Endothelial cell of umbilical vein (primary cell): ENCODE data around the gene CYFIP1. TPM values are rescaled to one million over a fixed set of nuclear protein-coding genes. Genes with fewer than 3 reads are reported as not detected.

Experiments
- BruUV-seq: library from RNA; stranded (reverse); fragments of 400-500 nt; replicated peaks from 2 replicates; lab custom pipeline; 2021; lab: Mats Ljungman, UMichigan
- CTCF ChIA-PET: fragments of 300-600, 350-600 bp; sonication (Branson Sonifier 250); formaldehyde crosslinking; loops from one replicate; lab custom pipeline; 2021; ENCODE audit warnings: antibody characterized with exemption, inconsistent platforms; lab: Charles Lee
- POLR2A ChIA-PET: fragments of 300-600, 350-600 bp; sonication (Branson Sonifier 250); formaldehyde crosslinking; loops from one replicate; lab custom pipeline; 2021; ENCODE audit warnings: antibody characterized with exemption, inconsistent platforms; lab: Charles Lee
- DNase-seq: peaks from one replicate; pipeline ENCODE4 v3.0.0-alpha.2; 2011; ENCODE audit warnings: low read depth, low spot score
- FAIRE-seq: peaks from 2 replicates; lab custom pipeline; 2011; peaks lifted over from hg19 to GRCh38; lab: Jason Lieb, UNC
- H2AFZ ChIP-seq: 2 replicates; pipeline ENCODE4 v1.6.0; 2012; ENCODE audit warnings: low read depth, low read length, control low read depth, inconsistent platforms
- H3K27ac ChIP-seq: 2 replicates; pipeline ENCODE4 v1.5.1; 2011; ENCODE audit warnings: low read depth, mild to moderate bottlenecking, control low read depth, low read length, moderate library complexity; ENCODE audit not compliant: insufficient read depth
- H3K27me3 ChIP-seq, 2 experiments: 2 replicates each; pipeline versions ENCODE4 v1.6.0 to v1.6.1; 2011; ENCODE audit warnings: low read length in 2 of 2, mixed read lengths in 1 of 2; ENCODE audit not compliant: control insufficient read depth in 2 of 2, insufficient read depth in 2 of 2
- H3K36me3 ChIP-seq, 2 experiments: 2 replicates in 1 of 2; 3 replicates in 1 of 2; pipeline ENCODE4 v1.5.1; 2011; ENCODE audit warnings: low read length in 2 of 2, mild to moderate bottlenecking in 1 of 2, moderate library complexity in 1 of 2; ENCODE audit not compliant: control insufficient read depth in 2 of 2, insufficient read depth in 2 of 2; ENCODE audit errors: extremely low read depth in 1 of 2
- H3K4me1 ChIP-seq: 3 replicates; pipeline ENCODE4 v1.5.1; 2011; ENCODE audit warnings: mild to moderate bottlenecking, low read length; ENCODE audit not compliant: control insufficient read depth, insufficient read depth; ENCODE audit errors: extremely low read depth
- H3K4me2 ChIP-seq: 2 replicates; pipeline ENCODE4 v1.6.1; 2011; ENCODE audit warnings: low read length, control low read depth, mixed read lengths; ENCODE audit not compliant: insufficient read depth
- H3K4me3 ChIP-seq, 3 experiments: fragments of 200-600 bp in 1 of 3; sonication (generic), shearing (Covaris generic) in 1 of 3; replicated peaks in 1 of 3; 2 replicates each; pipeline ENCODE4 v1.5.1; 2011 to 2016; ENCODE audit warnings: control low read depth in 3 of 3, low read length in 3 of 3, mild to moderate bottlenecking in 2 of 3, inconsistent platforms in 1 of 3, low read depth in 1 of 3, moderate library complexity in 1 of 3; ENCODE audit not compliant: insufficient read depth in 1 of 3
- H3K79me2 ChIP-seq: 2 replicates; pipeline ENCODE4 v1.6.0; 2012; ENCODE audit warnings: low read length, inconsistent platforms; ENCODE audit not compliant: control insufficient read depth, insufficient read depth
- H3K9ac ChIP-seq: replicated peaks from 2 replicates; pipeline ENCODE3; 2011; ENCODE audit warnings: low read length, control low read depth; ENCODE audit not compliant: insufficient read depth; ENCODE audit errors: extremely low read depth
- H3K9me1 ChIP-seq: replicated peaks from 3 replicates; pipeline ENCODE4 v1.6.0; 2011; ENCODE audit warnings: mild to moderate bottlenecking, low read length; ENCODE audit not compliant: control insufficient read depth, insufficient read depth; ENCODE audit errors: extremely low read depth
- H3K9me3 ChIP-seq: replicated peaks from 2 replicates; pipeline ENCODE4 v1.5.1; 2012; ENCODE audit warnings: low read length, inconsistent platforms; ENCODE audit not compliant: control insufficient read depth, insufficient read depth
- H4K20me1 ChIP-seq: replicated peaks from 2 replicates; pipeline ENCODE3; 2011; ENCODE audit warnings: mild to moderate bottlenecking, low read length; ENCODE audit not compliant: control insufficient read depth, insufficient read depth; ENCODE audit errors: extremely low read depth
- CTCF ChIP-seq, 2 donors: IDR thresholded peaks; 1 replicate in 1 of 2; 2 replicates in 1 of 2; pipeline ENCODE4 v1.5.1; 2011; ENCODE audit warnings: low read length in 2 of 2, mild to moderate bottlenecking in 2 of 2, moderate library complexity in 2 of 2, control low read depth in 1 of 2, inconsistent platforms in 1 of 2, low read depth in 1 of 2; ENCODE audit not compliant: insufficient read depth in 1 of 2; ENCODE audit errors: extremely low read depth in 1 of 2
- EZH2 ChIP-seq: IDR thresholded peaks from 2 replicates; pipeline ENCODE4 v1.6.1; 2012; ENCODE audit warnings: borderline replicate concordance, low read depth, mild to moderate bottlenecking, moderate library complexity, low read length, inconsistent platforms; ENCODE audit not compliant: severe bottlenecking
- GATA2 ChIP-seq: IDR thresholded peaks from 2 replicates; pipeline ENCODE4 v1.7.0; 2011; ENCODE audit warnings: low read depth, mild to moderate bottlenecking, moderate library complexity, mixed read lengths, low read length; ENCODE audit not compliant: insufficient read length, insufficient read depth
- JUN ChIP-seq: IDR thresholded peaks from 2 replicates; pipeline ENCODE4 v1.6.1; 2011; ENCODE audit warnings: borderline replicate concordance, low read depth; ENCODE audit not compliant: insufficient read length, insufficient read depth
- MYC ChIP-seq: IDR thresholded peaks from one replicate; pipeline ENCODE4 v1.6.1; 2011; ENCODE audit warnings: mild to moderate bottlenecking, low read depth, low read length
- POLR2A ChIP-seq: IDR thresholded peaks from 2 replicates; pipeline ENCODE4 v1.6.1; 2012; ENCODE audit warnings: low read depth, mild to moderate bottlenecking, control low read depth, low read length
- POLR2AphosphoS5 ChIP-seq: IDR thresholded peaks from 2 replicates; pipeline ENCODE4 v1.6.1; 2012; ENCODE audit warnings: low read depth, mild to moderate bottlenecking, control low read depth, low read length, moderate library complexity; ENCODE audit not compliant: insufficient read depth
- dilution Hi-C: fragments of 300-500 bp; cut with MboI; formaldehyde crosslinking; loops from one replicate; pipeline ENCODE4 v1.15.0; 2019; ENCODE audit warnings: low sequenced_read_pairs; ENCODE audit not compliant: extremely low pct_ligation_motif_present
- intact Hi-C: fragments of 100-400 bp; cut with micrococcal nuclease; formaldehyde crosslinking; loops from one replicate; pipeline ENCODE4 v1.10.0; 2022
- polyA plus RNA-seq, 4 experiments: library from polyadenylated mRNA; depleted of rRNA in 3 of 4; stranded (reverse) in 3 of 4; unstranded in 1 of 4; fragments of >200 nt; gene quantifications; 2 replicates each; pipeline versions ENCODE4 v1.2.1 to v1.2.3, GENCODE V29; 2011 to 2012; ENCODE audit warnings: missing spikeins in 1 of 4
- total RNA-seq: library from RNA; stranded (reverse); gene quantifications from 2 replicates; pipeline ENCODE4 v1.2.3, GENCODE V29; 2021
- TF ChIP-seq, protein P1 (sequence below): IDR thresholded peaks from 2 replicates; pipeline ENCODE4 v1.6.1; 2011; ENCODE audit not compliant: insufficient read depth, insufficient read length

The CYFIP1 gene
- total and polyA plus RNA-seq, 2 donors (not counting 3 experiments of a cell fraction or from before 2014, with no cell fraction given), result 81.4 to 158 TPM

DNA sequence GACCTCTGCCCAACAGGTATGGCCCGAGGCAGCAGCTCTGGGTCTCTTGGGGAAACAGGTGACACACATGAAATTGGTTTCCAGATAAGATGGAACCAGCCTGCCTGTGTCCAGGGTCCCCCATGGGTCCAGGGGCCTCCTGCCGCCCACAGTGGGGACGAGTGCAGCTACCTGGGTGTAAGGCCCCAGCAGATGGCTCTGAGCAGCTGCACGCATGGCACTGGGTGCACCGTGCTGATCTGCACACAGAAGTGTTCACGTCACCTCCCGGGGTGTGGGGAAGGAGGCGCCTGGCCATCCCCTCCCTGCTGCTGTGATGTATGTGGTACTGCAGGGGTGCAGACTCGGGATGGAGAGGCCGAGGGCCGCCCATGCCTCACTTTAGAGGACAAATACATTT, 78.1 kb downstream of the CYFIP1 start:
- intact Hi-C loops, result no loop called here
- Histone ChIP-seq H3K9ac (no peak overlapping the region), H2AFZ (no peak overlapping the region), H3K36me3 (peaks cover 5 to 20% of the 10 kb centered on the region in 2 experiments), H3K4me1 (no peaks in the 10 kb centered on the region), H3K79me2 (no peaks in the 10 kb centered on the region), H3K4me3 (no peak overlapping the region), H3K4me2 (no peak overlapping the region), H3K27ac (no peak overlapping the region), H4K20me1 (no peaks in the 10 kb centered on the region), H3K9me1 (no peaks in the 10 kb centered on the region), H3K27me3 (no peaks in the 10 kb centered on the region), H3K9me3 (no peaks in the 10 kb centered on the region)
- DNase-seq (no peak), FAIRE-seq (no peak)
- ChIA-PET POLR2A (no interaction called here), CTCF (no interaction called here)
- TF ChIP-seq JUN, result no peak
- TF ChIP-seq MYC, result no peak
- no peak for TF ChIP-seq POLR2A
- TF ChIP-seq, protein P1, sequence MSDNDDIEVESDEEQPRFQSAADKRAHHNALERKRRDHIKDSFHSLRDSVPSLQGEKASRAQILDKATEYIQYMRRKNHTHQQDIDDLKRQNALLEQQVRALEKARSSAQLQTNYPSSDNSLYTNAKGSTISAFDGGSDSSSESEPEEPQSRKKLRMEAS, result no peak
- TF ChIP-seq EZH2, result no peak
- BruUV-seq, result no TSS peak
- dilution Hi-C loops, result no loop called here

DNA sequence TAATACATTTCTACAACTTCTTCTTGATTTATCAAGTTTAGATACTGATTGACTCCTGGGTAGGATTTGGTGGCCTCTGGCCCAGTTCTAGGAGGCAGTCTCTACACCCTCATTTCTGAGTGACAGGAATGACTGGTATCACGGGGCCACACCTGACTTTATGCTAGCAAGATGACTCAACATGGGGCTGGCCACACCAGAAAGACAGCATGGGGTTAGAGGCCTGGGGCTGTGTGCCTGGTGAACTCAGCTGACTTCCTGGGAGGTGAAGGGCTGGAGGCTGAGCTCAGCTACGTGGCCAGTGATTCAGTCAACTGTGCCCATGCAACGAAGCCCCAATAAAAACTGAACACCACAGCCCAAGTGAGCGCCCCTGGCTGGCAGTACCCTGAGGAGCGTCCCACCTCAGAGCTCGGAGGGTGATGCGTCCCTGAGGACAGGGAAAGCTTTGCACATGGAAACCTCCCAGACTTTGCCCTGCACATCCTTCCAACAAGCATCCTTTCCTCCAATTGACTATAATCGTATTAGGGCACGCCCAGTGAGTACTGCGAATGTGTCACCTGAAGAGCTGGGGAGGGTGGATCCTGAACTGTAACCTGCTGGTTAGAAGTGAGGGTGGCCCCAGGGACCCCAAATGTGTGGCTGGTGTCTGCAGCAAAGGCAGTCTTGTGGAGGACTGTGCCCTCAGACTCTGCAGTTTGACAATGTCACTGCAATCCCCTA, 84.5 kb downstream of the CYFIP1 start:
- DNase-seq (no peak), FAIRE-seq (no peak)
- Histone ChIP-seq H2AFZ (no peak overlapping the region), H4K20me1 (no peaks in the 10 kb centered on the region), H3K36me3 (peaks cover 3 to 11% of the 10 kb centered on the region in 2 experiments), H3K79me2 (no peaks in the 10 kb centered on the region), H3K4me3 (no peak overlapping the region), H3K9ac (no peak overlapping the region), H3K4me2 (no peak overlapping the region), H3K27me3 (no peaks in the 10 kb centered on the region), H3K27ac (no peak overlapping the region), H3K4me1 (no peaks in the 10 kb centered on the region), H3K9me3 (no peaks in the 10 kb centered on the region), H3K9me1 (no peaks in the 10 kb centered on the region)
- intact Hi-C loops (no loop called here), dilution Hi-C loops (no loop called here)
- POLR2A ChIA-PET, result no interaction called here
- TF ChIP-seq EZH2 (no peak), GATA2 (no peak), POLR2AphosphoS5 (no peak), CTCF (IDR thresholded peaks at IDR 0.05; ENCODE audit: extremely low read depth in 1 of 2, insufficient read depth in 1 of 2, low read depth in 1 of 2, low read length in 2 of 2) (no peak)
- no TSS peak for BruUV-seq
- CTCF ChIA-PET, result no interaction called here
